K562 (cell line): ENCODE data around the gene KLHDC7B. TPM values are rescaled to one million over a fixed set of nuclear protein-coding genes. Genes with fewer than 3 reads are reported as not detected.

Experiments
- ATF7 ChIP-seq: fragments of 450-650 bp; IDR thresholded peaks from 2 replicates; pipeline ENCODE4 v1.7.1; 2014; ENCODE audit warnings: mild to moderate bottlenecking, moderate library complexity
- BDP1 ChIP-seq: IDR thresholded peaks from 3 replicates; pipeline ENCODE4 v1.6.1; 2011; ENCODE audit not compliant: insufficient read length, insufficient read depth
- GABPB2 ChIP-seq: fragments of 250-450 bp; sonication (Bioruptor Pico); conservative IDR thresholded peaks from 2 replicates; pipeline ENCODE4 v1.5.1; 2021; ENCODE audit warnings: mild to moderate bottlenecking
- KAT2B ChIP-seq: IDR thresholded peaks from one replicate; pipeline ENCODE4 v1.6.1; 2012; ENCODE audit warnings: low read depth, mild to moderate bottlenecking, control low read depth, inconsistent platforms, low read length, moderate library complexity
- KDM1A ChIP-seq, 2 experiments: fragments of 450-650 bp; IDR thresholded peaks; 2 replicates each; pipeline ENCODE4 v1.6.1; 2016; ENCODE audit warnings: mild to moderate bottlenecking in 2 of 2
- TAF9B ChIP-seq: fragments of 450-650 bp; IDR thresholded peaks from 2 replicates; pipeline ENCODE4 v1.6.1; 2018; ENCODE audit warnings: mild to moderate bottlenecking; ENCODE audit not compliant: partially characterized antibody
- XRCC4 ChIP-seq: IDR thresholded peaks from one replicate; pipeline ENCODE4 v1.6.1; 2011; ENCODE audit not compliant: insufficient read depth, insufficient read length; ENCODE audit errors: extremely low read depth
- polyA plus RNA-seq, 8 experiments: library from polyadenylated mRNA; depleted of rRNA in 4 of 8; stranded (reverse) in 5 of 8; unstranded in 3 of 8; fragments of >200 nt; fragmentation: Nextera tagmentation in 2 of 8; fragmentation: Illumina TruSeq in 1 of 8; extraction: Ambion mirVana in 2 of 8; extraction: Trizol in 1 of 8; gene quantifications; 2 replicates each; pipeline versions ENCODE4 v1.2.1 to v1.2.3, GENCODE V29; 2011 to 2014; ENCODE audit warnings: inconsistent platforms in 1 of 8, missing spikeins in 1 of 8
- total RNA-seq, 7 experiments: library from RNA; depleted of rRNA in 6 of 7; stranded (reverse); fragments of >200 nt in 6 of 7; fragmentation: Illumina TruSeq in 2 of 7; extraction: Trizol in 2 of 7; gene quantifications; 2 replicates each; pipeline versions ENCODE4 v1.2.1 to v1.2.3, GENCODE V29; 2011 to 2021; ENCODE audit warnings: low replicate concordance in 1 of 7
- TF ChIP-seq, protein P1 (sequence below), 2 experiments: fragments of 450-650 bp; formaldehyde crosslinking in 1 of 2; IDR thresholded peaks; 2 replicates each; pipeline versions ENCODE4 v1.4.0 to v1.6.1; 2014 to 2020; ENCODE audit warnings: mild to moderate bottlenecking in 2 of 2, borderline replicate concordance in 1 of 2, low read depth in 1 of 2
- TF ChIP-seq, protein P2 (sequence below): fragments of 250-450 bp; sonication (Bioruptor Pico); IDR thresholded peaks from 2 replicates; pipeline ENCODE4 v1.5.0; 2022; ENCODE audit warnings: mild to moderate bottlenecking
- TF ChIP-seq, protein P3 (sequence below): fragments of 250-450 bp; sonication (Bioruptor Pico); IDR thresholded peaks from 2 replicates; pipeline ENCODE4 v1.4.0; 2020; ENCODE audit warnings: mild to moderate bottlenecking, moderate library complexity

Gene KLHDC7B
- total and polyA plus RNA-seq, 9 of the 15 experiments (the other 6 are each of a cell fraction or from before 2014, with no cell fraction given): 0.04 to 0.22 (median 0.05) TPM; not detected in 4

DNA sequence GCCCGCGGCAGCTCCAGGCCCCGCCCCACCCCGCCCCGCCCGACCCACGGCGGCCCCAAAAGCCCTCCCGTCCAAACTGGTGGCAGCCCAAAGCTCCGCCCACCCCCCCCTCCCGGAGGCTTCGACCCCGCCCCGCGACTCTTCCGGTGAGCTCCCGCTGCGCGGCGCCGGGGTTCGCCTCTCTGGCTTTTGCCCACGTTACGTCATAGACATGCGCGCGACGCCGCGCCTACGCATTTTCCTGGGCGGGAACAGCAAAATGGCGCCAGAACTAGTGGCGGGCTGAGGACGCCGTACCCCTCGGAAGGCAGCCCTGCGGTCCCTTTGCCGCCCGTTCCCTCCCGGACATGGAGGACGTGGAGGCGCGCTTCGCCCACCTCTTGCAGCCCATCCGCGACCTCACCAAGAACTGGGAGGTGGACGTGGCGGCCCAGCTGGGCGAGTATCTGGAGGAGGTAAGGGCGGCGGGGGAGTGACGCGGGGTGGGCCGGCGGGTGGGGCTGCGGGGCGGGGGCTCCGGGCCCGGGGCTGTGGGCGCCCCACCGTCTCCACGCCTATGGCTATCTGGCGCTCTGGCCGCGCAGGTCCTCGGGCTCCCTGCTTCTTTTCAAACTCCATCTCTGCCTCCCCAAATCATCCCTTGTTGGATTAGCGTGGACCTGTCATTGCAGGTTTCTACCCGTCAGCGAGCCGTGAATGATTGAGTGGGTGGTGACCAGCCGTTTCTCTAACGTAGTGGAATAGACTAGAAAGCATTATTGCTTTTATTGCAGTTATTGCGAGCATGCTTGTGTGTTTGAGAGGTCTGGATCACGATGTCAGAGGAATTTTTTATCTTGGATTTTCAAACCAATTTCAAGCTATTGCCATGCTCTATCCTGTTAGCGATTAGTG lies 37.5 kb upstream of the KLHDC7B start, which contains the start of gene NCAPH2 (continued):
- TF ChIP-seq, protein P1, sequence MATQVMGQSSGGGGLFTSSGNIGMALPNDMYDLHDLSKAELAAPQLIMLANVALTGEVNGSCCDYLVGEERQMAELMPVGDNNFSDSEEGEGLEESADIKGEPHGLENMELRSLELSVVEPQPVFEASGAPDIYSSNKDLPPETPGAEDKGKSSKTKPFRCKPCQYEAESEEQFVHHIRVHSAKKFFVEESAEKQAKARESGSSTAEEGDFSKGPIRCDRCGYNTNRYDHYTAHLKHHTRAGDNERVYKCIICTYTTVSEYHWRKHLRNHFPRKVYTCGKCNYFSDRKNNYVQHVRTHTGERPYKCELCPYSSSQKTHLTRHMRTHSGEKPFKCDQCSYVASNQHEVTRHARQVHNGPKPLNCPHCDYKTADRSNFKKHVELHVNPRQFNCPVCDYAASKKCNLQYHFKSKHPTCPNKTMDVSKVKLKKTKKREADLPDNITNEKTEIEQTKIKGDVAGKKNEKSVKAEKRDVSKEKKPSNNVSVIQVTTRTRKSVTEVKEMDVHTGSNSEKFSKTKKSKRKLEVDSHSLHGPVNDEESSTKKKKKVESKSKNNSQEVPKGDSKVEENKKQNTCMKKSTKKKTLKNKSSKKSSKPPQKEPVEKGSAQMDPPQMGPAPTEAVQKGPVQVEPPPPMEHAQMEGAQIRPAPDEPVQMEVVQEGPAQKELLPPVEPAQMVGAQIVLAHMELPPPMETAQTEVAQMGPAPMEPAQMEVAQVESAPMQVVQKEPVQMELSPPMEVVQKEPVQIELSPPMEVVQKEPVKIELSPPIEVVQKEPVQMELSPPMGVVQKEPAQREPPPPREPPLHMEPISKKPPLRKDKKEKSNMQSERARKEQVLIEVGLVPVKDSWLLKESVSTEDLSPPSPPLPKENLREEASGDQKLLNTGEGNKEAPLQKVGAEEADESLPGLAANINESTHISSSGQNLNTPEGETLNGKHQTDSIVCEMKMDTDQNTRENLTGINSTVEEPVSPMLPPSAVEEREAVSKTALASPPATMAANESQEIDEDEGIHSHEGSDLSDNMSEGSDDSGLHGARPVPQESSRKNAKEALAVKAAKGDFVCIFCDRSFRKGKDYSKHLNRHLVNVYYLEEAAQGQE (IDR thresholded peaks at IDR 0.05; ENCODE audit: borderline replicate concordance): no peak
- TF ChIP-seq, protein P1 (CRISPR knock-in tag; IDR thresholded peaks at IDR 0.05; ENCODE audit: low read depth): no peak
- no peak for TF ChIP-seq KDM1A (IDR thresholded peaks at IDR 0.05)
- no peak for TF ChIP-seq KAT2B
- TF ChIP-seq, protein P2, sequence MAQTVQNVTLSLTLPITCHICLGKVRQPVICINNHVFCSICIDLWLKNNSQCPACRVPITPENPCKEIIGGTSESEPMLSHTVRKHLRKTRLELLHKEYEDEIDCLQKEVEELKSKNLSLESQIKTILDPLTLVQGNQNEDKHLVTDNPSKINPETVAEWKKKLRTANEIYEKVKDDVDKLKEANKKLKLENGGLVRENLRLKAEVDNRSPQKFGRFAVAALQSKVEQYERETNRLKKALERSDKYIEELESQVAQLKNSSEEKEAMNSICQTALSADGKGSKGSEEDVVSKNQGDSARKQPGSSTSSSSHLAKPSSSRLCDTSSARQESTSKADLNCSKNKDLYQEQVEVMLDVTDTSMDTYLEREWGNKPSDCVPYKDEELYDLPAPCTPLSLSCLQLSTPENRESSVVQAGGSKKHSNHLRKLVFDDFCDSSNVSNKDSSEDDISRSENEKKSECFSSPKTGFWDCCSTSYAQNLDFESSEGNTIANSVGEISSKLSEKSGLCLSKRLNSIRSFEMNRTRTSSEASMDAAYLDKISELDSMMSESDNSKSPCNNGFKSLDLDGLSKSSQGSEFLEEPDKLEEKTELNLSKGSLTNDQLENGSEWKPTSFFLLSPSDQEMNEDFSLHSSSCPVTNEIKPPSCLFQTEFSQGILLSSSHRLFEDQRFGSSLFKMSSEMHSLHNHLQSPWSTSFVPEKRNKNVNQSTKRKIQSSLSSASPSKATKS: no peak
- TF ChIP-seq, protein P3, sequence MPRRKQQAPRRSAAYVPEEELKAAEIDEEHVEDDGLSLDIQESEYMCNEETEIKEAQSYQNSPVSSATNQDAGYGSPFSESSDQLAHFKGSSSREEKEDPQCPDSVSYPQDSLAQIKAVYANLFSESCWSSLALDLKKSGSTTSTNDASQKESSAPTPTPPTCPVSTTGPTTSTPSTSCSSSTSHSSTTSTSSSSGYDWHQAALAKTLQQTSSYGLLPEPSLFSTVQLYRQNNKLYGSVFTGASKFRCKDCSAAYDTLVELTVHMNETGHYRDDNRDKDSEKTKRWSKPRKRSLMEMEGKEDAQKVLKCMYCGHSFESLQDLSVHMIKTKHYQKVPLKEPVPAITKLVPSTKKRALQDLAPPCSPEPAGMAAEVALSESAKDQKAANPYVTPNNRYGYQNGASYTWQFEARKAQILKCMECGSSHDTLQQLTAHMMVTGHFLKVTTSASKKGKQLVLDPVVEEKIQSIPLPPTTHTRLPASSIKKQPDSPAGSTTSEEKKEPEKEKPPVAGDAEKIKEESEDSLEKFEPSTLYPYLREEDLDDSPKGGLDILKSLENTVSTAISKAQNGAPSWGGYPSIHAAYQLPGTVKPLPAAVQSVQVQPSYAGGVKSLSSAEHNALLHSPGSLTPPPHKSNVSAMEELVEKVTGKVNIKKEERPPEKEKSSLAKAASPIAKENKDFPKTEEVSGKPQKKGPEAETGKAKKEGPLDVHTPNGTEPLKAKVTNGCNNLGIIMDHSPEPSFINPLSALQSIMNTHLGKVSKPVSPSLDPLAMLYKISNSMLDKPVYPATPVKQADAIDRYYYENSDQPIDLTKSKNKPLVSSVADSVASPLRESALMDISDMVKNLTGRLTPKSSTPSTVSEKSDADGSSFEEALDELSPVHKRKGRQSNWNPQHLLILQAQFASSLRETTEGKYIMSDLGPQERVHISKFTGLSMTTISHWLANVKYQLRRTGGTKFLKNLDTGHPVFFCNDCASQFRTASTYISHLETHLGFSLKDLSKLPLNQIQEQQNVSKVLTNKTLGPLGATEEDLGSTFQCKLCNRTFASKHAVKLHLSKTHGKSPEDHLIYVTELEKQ (CRISPR knock-in tag): no peak
- no peak for TF ChIP-seq GABPB2 (CRISPR knock-in tag)
- peak; percentile 94 for TF ChIP-seq TAF9B
- peak; percentile 94 for TF ChIP-seq ATF7
- no peak for TF ChIP-seq XRCC4
- TF ChIP-seq BDP1: no peak
